Kidney glomerular epithelial cell (primary cell): Measurements from ENCODE around the gene MYG1.
A peak's percentile ranks its signal among the peaks of the same experiment; 100 is the strongest.

Source experiments
- DNase-seq: peaks from one replicate; lab custom pipeline; 2025; lab: John Stamatoyannopoulos, UW

MYG1 gene

GRCh38 chr12:53299454-53300180 is at the start of gene MYG1:
TSS of gene MYG1 (plus strand) at chr12:53299695. CDS start at chr12:53299738, 43 bp downstream.
- DNase-seq: peak; percentile 73

GRCh38 chr12:53251477-53252348 is 47.8 kb upstream of the MYG1 start:
- peak; percentile 54 for DNase-seq

GRCh38 chr12:53252349-53252916 is 47.1 kb upstream of the MYG1 start:
- no peak for DNase-seq

GRCh38 chr12:53253298-53253697 is 46.2 kb upstream of the MYG1 start:
- no peak for DNase-seq

- no peak for DNase-seq
Measured at GRCh38 chr12:53254816-53255545, 44.5 kb upstream of the MYG1 start.

- no peak for DNase-seq
Measured at GRCh38 chr12:53255996-53256395, 43.5 kb upstream of the MYG1 start.

GRCh38 chr12:53258541-53259539 is 40.7 kb upstream of the MYG1 start:
- DNase-seq: no peak

GRCh38 chr12:53259891-53260290 is 39.6 kb upstream of the MYG1 start:
- no peak for DNase-seq

- DNase-seq: no peak
Measured at GRCh38 chr12:53265783-53266182, 33.7 kb upstream of the MYG1 start.

GRCh38 chr12:53267306-53267998 is 32.0 kb upstream of the MYG1 start:
- DNase-seq: no peak

GRCh38 chr12:53267999-53268629 is 31.4 kb upstream of the MYG1 start, which contains the start of gene ESPL1:
TSS of gene ESPL1 (plus strand) at chr12:53268299. CDS start at chr12:53268767, 468 bp downstream.
- peak; percentile 80 for DNase-seq

- no peak for DNase-seq
Measured at GRCh38 chr12:53268630-53269562, 30.6 kb upstream of the MYG1 start.

- no peak for DNase-seq
Measured at GRCh38 chr12:53274445-53274844, 25.1 kb upstream of the MYG1 start.

- no peak for DNase-seq
Measured at GRCh38 chr12:53276511-53276910, 23.0 kb upstream of the MYG1 start.

GRCh38 chr12:53277981-53278380 is 21.5 kb upstream of the MYG1 start:
- no peak for DNase-seq

- no peak for DNase-seq
Measured at GRCh38 chr12:53279283-53279869, 20.1 kb upstream of the MYG1 start.

- no peak for DNase-seq
Measured at GRCh38 chr12:53279888-53280498, 19.5 kb upstream of the MYG1 start.

- no peak for DNase-seq
Measured at GRCh38 chr12:53286448-53286847, 13.0 kb upstream of the MYG1 start.
